Astrocyte of the cerebellum (primary cell): ENCODE data around the gene LILRA1.
"Not testable (repeated sequence)": the region's sequence is repeated elsewhere in the genome, so short reads cannot be mapped to it uniquely, and the experiment has no call there.

Source experiments
- DNase-seq: peaks from one replicate; pipeline ENCODE4 v3.0.0-alpha.2; 2011; ENCODE audit warnings: low read depth
- H3K4me3 ChIP-seq: 2 replicates; pipeline ENCODE4 v1.5.1; 2011; ENCODE audit warnings: mild to moderate bottlenecking, low read depth, low read length, moderate library complexity
- CTCF ChIP-seq: IDR thresholded peaks from 2 replicates; pipeline ENCODE4 v1.5.1; 2012; ENCODE audit warnings: low read length, low read depth, moderate library complexity, mild to moderate bottlenecking; ENCODE audit errors: missing control alignments
- in situ Hi-C: cut with HindIII; loops from 2 replicates; pipeline ENCODE4 v1.10.0; 2017; ENCODE audit warnings: low sequenced_read_pairs

The LILRA1 gene

DNA sequence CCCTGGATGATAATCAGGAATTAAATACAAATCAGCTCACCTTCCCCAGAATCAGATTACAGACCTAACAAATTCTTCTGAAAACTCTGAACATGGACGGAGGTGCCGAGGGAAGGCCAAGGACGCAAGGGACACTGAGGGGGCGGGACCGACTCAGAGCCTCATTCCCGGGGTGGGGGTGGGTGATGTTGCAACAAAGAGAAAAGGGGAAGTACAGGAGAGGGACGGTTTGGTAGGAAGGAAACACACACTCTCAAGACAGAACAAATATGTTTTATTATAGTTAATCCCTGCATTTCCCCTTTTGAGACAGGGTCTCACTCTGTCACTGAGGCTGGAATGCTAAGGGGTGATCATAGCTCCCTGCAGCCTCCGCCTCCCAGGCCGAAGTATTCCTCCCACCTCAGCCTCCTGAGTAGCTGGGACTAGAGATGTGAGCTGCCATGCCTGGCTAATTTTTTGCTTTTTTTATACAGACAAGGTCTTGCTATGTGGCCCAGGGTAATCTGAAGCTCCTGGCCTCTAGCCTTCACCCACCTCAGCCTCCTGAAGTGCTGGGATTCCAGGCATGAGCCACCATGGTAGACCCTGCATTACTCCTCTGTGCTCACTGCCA is 20.6 kb upstream of the LILRA1 start:
- in situ Hi-C loops: no loop called here
- no peak for TF ChIP-seq CTCF
- no peak for DNase-seq
- no peak overlapping the region for H3K4me3 ChIP-seq

DNA sequence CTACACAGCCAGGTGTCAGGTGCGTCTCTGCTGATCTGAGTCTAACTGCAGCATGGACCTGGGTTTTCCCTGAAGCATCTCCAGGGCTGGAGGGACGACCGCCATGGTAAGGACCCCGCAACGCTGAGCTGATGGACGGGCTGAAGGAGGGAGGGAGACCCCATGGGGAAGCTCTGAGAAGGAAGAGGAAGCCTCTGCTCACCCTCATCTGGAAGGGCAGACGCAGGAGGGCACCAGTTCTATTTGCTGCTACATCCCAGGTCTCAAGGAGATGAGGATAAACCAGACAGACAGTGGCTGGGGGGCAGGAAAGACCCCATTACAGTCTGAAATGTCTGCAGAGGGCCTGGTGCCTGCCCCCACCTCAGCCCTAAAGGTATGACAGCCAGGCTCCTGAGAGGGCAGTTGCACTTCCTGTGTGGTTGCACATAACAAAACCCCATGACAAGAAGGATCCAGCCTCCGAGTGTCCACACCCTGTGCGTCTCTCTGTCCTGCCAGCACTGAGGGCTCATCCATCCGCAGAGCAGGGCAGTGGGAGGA is 20.0 kb upstream of the LILRA1 start, which contains the start of gene LILRA2:
Gene LILRA2 (plus strand): TSS at position 461 of the 543 bp plus-strand sequence. CDS start 89 bp downstream, outside the sequence.
- H3K4me3 ChIP-seq: no peak within 1 kb of the TSS
- in situ Hi-C loops: no loop called here
- no peak for TF ChIP-seq CTCF
- no peak for DNase-seq

GRCh38 chr19:54574051-54574450 is 19.4 kb upstream of the LILRA1 start:
- TF ChIP-seq CTCF: no peak
- no peak for DNase-seq
- no peak overlapping the region for H3K4me3 ChIP-seq
- in situ Hi-C loops: no loop called here

- no peak for DNase-seq
- in situ Hi-C loops: no loop called here
- TF ChIP-seq CTCF: no peak
- no peak overlapping the region for H3K4me3 ChIP-seq
These were observed 18.8 kb upstream of the LILRA1 start for GRCh38 chr19:54574527-54575056.

DNA sequence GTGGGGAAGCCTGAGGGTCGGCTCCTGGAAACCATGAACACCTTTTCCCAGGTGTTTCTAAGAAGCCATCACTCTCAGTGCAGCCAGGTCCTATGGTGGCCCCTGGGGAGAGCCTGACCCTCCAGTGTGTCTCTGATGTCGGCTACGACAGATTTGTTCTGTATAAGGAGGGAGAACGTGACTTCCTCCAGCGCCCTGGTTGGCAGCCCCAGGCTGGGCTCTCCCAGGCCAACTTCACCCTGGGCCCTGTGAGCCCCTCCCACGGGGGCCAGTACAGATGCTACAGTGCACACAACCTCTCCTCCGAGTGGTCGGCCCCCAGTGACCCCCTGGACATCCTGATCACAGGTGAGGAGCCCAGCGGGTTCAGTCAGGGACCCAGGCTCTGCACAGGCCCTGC is 18.2 kb upstream of the LILRA1 start:
- DNase-seq, H3K4me3 ChIP-seq, in situ Hi-C loops: not testable (repeated sequence)

- no peak for DNase-seq
- TF ChIP-seq CTCF: no peak
- in situ Hi-C loops: no loop called here
- no peak overlapping the region for H3K4me3 ChIP-seq
These were observed 16.9 kb upstream of the LILRA1 start for GRCh38 chr19:54576411-54576976.

DNA sequence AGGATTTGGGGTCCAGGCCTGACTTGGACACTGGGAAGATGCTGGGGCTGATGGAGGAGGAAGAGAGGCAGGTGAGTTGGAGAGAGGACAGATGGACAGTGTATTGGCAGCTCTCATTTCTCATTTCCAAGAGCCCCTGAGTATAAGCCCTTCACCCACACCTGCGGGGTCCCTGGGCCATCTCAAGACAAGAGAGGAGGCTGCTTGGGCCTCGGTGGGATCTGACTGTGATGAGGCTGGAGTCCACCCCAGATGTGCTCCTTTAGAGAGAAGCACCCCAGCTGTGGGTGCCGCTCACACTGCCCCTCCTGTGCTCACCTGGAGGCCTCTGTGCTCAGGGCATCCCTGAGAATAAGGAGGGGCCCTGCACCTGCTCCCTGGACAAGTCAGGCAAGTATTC is 16.1 kb upstream of the LILRA1 start:
- TF ChIP-seq CTCF: no peak
- in situ Hi-C loops: no loop called here
- no peak for DNase-seq
- no peak overlapping the region for H3K4me3 ChIP-seq

DNA sequence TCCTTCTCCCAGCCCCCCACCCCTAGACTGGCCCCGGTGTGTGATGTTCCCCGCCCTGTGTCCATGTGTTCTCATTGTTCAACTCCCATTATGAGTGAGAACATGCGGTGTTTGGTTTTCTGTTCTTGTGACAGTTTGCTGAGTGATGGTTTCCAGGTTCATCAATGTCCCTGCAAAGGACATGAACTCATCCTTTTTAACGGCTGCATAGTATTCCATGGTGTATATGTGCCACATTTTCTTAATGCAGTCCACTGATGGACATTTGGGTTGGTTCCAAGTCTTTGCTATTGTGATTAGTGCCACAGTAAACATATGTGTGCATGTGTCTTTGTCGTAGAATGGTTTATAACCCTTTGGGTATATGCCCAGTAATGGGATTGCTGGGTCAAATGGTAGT is 15.2 kb upstream of the LILRA1 start:
- in situ Hi-C loops, H3K4me3 ChIP-seq, DNase-seq: not testable (repeated sequence)
